HS-27A (cell line): Measurements from ENCODE around the gene ITPR2.
"Not testable (repeated sequence)": the region's sequence is repeated elsewhere in the genome, so short reads cannot be mapped to it uniquely, and the experiment has no call there.

Source experiments
- DNase-seq: peaks from one replicate; pipeline ENCODE4 v3.0.0-alpha.2; 2012; ENCODE audit warnings: low read depth, missing footprints

The ITPR2 gene

DNA sequence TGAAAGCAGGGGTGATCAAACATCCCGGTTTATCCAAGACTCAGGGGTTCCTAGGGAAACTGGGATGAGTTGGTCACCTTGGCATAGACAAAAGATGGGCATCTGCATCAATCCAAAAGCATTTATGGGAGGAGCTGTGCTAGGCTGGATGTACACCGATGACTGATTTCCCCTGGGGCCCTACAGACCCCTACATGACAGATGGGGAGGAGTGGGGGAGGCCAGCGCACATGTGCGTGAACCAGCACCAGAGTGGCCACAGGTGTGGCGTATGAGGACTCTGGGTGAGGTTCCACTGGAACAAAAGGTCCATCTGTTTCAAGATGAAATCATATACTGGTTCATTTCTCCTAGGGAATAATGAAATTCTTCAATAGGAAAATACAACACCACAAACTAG, 210.4 kb downstream of the ITPR2 start:
- no peak for DNase-seq

- no peak for DNase-seq
Measured at GRCh38 chr12:26621932-26622331, 211.1 kb downstream of the ITPR2 start.

GRCh38 chr12:26620907-26621306, 212.1 kb downstream of the ITPR2 start:
- no peak for DNase-seq

- no peak for DNase-seq
Measured at GRCh38 chr12:26617513-26617912, 215.5 kb downstream of the ITPR2 start.

GRCh38 chr12:26614011-26614616, 218.9 kb downstream of the ITPR2 start:
- DNase-seq: no peak

- no peak for DNase-seq
Measured at GRCh38 chr12:26612203-26612602, 220.8 kb downstream of the ITPR2 start.

DNA sequence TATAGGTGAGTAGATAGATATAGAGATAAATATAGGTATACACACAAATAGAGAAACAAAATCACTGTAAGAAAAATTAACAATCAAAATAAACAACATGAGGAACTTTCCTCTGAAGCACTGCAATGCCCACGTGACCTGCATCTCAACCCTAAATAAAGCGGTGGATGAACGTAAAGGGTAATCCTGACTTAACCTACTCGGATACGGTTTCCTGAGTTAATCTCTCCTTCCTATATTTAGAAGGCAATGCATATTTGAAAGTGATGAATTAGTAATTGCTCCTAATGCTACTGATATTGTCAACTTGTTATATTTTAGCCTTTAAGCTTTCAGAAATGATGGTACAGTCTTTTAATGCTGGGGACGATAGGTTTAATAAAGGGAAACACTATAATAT, 221.4 kb downstream of the ITPR2 start:
- DNase-seq: no peak

DNA sequence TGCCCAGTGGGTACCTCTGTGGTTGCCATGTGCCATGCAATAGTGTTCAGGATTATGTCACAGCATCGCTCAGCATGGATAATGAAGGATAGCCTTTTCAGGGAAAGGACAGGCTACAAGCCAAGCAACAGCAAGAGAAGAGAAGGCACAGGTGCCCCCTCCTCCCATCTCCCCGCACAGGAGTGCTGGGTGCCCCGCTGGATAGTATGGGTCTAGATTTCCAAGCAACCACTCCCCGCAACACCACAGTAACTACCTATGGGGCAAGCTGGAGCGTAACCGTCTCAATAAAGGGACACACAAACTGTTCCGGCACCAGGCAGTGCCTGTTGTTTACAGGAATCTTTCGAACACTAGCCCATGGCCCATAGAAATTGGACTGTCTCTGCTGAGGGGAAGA, 222.2 kb downstream of the ITPR2 start:
- DNase-seq: no peak

DNA sequence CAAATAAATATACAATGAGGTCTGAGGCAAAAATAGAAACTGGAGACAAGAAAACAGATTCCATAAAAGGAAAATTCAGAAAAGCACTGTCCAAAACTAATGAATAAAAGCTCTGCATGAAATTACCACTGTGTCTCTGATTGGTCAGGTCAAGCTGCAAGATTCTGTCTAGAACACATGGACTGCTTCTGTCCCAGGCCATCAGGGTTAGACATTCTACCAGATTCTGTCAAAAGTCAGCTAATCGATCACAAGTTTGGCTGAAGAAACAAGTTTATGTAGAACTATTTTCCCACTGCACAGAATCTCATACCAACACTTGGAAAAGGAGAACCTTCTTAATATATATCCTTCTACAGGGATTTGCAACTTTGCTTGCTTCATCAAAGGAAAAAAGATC, 223.0 kb downstream of the ITPR2 start:
- no peak for DNase-seq

DNA sequence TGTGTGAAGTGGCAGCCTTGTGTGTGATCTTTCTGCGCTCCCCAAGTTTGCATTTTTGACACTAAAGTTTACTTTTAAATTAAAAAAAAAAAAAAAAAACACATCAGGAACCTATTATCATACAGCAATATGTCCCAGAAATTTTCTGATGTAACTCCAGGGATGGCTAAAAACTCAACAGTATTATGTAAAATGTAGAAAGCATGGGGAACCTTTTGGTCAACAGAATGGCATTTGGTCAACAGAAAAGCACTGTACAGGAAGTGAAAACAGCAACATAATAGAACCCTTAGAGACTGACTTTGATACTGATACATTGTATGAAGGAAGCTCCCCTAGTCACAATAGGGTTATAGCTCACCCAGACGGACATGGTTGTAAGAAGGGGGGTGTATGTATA, 224.3 kb downstream of the ITPR2 start:
- no peak for DNase-seq

- DNase-seq: no peak
Measured at GRCh38 chr12:26608273-26608672, 224.7 kb downstream of the ITPR2 start.

- DNase-seq: no peak
Measured at GRCh38 chr12:26606911-26607310, 226.1 kb downstream of the ITPR2 start.

GRCh38 chr12:26604813-26605212, 228.2 kb downstream of the ITPR2 start:
- not testable (repeated sequence) for DNase-seq

- DNase-seq: no peak
Measured at GRCh38 chr12:26599096-26599695, 233.8 kb downstream of the ITPR2 start.

DNA sequence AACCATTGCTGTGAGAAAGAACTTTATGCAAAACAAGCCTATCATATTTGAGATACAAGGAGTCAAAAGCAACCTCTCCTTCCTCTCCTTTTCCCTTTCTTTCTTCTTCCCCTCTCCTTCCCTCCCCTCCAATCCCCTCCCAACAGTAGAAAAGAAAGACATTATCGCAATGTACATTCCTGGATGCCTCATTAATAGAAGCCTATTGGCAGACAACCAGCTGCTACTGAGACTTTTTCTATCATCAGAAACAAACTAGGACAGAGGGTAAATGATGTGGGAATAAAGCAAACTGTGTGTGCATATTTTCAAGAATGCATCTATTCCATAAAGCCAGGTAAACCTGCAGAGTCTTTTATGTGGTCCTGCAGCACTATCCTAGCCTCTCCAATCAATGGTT, 237.2 kb downstream of the ITPR2 start:
- DNase-seq: no peak

- DNase-seq: no peak
Measured at GRCh38 chr12:26580619-26581018, 252.4 kb downstream of the ITPR2 start.

- DNase-seq: no peak
Measured at GRCh38 chr12:26576266-26576665, 256.7 kb downstream of the ITPR2 start.

DNA sequence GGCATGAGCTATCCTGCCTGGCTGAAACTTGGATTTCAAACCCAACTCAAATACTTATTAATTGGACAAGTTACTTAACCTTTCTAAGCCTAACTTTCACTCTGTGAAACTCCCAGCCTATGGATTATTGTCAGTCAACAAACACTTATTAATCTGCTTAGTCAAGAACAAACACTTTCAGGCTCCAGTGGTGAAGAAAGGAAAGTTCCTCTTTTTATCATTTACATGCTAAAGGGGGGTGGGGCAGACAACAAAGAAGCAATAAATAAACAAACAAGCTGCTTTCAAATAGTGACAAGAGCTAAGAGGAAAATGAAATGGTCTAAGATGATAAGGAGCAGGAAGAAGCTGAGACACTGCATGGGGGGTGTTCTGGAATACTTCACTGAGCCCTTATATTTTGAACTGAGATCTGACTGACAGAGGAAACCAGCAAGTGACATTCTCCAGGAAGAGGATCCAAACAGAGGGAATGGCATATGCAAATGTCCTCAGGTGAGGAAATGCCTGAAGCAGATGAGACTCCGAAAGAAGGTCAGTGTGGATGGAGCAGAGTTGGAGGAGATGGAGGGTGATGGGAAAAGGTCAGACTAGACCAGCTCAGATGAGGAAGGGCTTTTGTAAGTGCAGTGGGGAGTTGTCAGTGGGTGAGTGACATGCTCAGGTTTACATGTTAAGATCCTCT, 259.6 kb downstream of the ITPR2 start:
- DNase-seq: no peak

GRCh38 chr12:26572137-26572536, 260.9 kb downstream of the ITPR2 start:
- no peak for DNase-seq

DNA sequence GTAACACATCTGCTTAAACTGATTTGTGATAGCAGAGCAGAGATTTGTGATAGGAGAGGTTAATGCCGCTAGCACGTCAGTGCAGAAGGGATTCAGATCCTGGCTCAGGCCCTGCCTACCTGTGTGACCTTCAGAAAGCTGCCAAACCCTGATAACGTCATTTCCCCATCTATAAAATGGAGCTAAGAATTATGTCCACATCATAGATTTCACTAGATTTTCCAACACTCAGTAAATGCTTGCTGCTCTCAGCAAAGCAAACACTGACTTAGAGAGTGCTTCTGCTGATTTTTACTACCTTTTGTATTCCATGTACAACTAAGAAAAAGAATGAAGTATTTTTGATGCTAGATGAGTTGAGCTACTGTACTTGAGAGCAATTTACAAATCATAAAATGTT, 261.4 kb downstream of the ITPR2 start:
- no peak for DNase-seq

DNA sequence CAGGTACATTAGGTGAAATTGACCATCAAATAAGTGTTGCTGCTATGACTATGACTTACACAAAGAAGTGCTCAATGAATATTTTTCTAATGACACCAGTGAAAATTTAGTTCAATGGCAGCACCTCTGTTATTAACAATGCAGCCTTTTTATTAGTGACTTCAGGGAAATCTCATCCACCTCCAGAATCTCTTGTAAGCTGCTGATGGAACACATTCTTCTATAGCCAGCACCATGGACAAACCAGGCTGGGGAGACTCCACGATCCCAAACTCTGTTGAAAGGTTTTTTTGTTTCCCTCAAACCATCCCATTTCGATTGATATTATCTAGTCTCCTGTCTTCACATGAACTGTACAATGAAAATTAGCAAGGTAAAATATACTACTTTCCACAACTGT, 265.9 kb downstream of the ITPR2 start:
- no peak for DNase-seq

- DNase-seq: no peak
Measured at GRCh38 chr12:26566675-26567074, 266.3 kb downstream of the ITPR2 start.

DNA sequence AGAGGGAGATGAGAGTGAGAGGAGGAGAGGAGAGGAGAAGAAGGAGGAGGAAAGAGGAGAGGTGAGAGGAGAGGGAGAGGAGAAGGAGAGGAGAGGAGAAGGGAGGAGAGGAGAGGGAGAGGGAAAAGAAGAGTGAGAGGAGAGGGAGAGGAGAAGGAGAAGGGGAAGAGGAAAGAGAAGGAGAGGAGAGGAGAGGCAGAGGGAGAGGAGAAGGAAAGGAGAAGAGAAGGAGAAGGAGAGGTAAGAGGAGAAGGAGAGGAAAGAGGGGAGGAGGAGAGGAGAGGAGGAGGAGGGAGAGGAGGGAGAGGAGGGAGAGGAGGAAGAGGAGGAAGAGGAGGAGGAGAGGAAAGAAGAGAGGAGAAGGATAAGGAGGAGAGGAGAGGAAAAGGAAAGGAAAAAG, 266.8 kb downstream of the ITPR2 start:
- no peak for DNase-seq

DNA sequence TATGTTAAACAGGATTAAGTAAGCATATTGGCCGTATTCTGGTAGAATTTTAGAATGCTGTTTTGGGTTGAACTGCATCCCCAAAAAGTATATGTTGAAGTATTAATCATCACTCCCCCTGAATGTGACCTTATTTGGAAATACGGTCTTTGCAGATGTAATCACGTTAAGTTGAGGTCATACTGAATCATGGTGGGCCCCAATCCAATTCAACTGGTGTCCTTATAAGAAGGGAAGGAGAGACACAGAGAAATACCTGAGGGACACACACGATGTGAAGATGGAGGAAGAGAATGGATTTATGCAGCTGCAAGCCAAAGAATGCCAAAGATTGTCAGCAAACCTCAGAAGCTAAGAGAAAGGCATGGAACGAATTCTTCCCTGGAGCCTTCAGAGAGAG, 268.6 kb downstream of the ITPR2 start:
- no peak for DNase-seq
